GM15510 (cell line): ENCODE measurements around the gene TESMIN.

Source experiments
- POLR2A ChIP-seq: IDR thresholded peaks from 3 replicates; pipeline ENCODE4 v1.6.1; 2011; ENCODE audit warnings: borderline replicate concordance; ENCODE audit not compliant: insufficient read length; ENCODE audit errors: extremely low read depth

The TESMIN gene

DNA sequence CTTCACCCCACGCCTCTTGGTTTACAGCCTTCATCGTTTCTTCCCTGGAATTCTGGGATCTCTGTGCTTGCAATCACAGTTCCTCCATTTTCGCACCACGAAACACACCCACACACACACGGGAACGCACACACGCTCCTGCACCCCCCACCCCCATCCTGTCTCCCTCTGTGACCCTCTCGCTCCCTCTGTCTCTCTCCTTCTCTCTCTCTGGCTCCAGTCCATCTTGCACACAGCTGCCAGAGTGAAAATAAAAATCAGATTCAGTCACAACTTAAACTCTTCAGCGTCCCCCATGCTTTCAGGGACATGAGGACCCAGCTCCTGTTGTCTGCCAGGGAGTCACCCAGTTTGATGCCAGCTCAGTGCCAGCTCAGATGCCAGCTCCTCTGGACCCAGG lies 64.0 kb downstream of the TESMIN start:
- TF ChIP-seq POLR2A: no peak

DNA sequence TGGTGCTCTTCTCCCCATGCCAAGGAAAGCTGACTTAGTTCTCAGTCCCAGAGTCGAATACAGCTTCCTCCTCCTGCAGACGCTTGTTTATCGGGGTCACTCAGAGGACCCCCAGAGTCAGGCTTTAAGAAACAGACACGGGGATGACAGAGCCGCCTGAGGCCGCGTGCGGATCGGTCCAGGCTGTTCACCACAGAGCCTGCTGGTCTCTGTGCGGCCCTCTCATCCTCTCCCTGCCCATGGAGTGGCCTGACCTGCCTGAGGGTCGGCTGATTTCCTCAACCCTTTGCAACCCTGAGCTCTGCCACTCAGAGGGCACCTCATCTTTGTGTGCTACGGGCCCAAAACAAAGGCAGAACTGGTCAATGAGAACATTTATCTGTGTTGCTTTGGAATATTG lies 64.8 kb downstream of the TESMIN start:
- TF ChIP-seq POLR2A: no peak

DNA sequence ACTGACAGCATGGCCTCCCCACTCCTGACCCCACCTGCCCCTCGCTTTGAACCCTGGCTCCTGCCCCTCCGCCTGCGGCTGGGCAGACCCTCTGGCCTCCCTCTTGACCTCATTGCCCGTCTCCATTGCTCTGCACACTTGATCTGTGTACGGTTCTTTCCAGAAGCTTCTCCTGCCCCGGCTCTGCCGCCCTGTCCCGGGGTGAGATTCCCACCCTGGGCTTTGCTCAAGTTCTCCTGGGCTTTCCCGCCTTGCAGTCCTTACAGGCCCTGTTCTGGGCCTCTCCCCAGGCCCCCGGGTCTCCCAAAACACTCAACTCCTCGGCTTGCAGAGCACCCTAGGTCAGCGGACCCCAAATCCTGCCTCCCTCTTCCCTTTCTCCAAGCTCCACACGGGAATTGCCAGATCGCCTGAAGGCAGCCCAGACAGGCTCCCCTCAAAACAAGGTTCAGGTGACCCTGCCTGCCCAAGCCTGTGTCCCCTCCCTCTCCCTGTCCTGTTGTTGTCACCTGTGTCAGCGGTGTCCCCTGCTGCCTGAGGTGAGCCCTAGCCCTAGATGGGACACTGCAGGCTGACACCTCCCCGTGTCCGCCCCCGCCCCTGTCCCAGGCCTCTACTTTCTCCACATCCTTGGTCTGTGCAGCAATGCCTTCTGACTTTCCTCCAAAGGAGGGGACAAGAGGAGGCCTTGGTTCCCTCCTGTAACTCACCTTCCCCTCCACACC lies 65.5 kb downstream of the TESMIN start:
- no peak for TF ChIP-seq POLR2A

DNA sequence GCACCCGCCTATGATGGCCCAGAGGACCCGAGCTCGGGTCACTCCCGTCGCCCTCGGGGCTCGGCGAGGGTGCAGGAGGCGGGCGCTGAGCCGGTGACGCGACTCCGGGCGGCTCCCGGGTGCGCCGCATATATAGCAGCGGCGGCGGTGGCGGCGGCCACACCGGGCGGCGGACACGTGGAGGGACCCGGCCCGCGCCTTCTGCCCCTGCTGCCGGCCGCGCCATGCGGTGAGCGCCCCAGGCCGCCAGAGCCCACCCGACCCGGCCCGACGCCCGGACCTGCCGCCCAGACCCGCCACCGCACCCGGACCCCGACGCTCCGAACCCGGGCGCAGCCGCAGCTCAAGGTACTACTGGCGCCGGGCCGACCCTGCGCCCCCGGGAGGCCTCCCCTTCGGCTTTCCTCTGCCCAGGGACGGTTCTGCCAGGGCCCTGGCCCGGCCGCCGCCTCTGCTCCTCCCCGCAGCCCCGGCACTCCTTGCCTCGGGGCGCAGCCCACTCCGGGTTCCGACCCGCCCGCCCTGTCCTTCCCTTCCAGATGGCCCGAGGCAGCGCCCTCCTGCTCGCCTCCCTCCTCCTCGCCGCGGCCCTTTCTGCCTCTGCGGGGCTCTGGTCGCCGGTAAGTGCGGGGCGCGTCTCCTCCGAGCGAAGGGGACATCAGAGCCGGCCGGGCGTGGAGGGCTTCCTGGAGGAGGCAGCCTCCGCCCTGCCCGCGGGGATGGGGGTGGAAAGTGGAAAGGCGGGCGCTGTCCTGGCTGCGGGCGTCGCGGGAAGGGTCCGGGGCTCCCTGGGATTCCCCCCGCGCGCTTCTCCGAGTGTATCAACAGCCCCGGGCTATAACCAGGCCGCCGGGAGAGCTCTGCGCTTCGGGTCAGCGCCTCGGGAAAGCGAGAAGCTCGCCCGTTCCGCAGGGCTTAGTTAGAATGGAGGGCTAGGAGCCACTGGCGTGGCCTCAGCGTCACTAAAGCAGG lies 66.6 kb downstream of the TESMIN start, which contains the start of gene GAL:
GAL (plus strand) TSS at position 160 of the 972 bp plus-strand sequence; CDS start at position 540, 380 bp downstream.
- no peak for TF ChIP-seq POLR2A

DNA sequence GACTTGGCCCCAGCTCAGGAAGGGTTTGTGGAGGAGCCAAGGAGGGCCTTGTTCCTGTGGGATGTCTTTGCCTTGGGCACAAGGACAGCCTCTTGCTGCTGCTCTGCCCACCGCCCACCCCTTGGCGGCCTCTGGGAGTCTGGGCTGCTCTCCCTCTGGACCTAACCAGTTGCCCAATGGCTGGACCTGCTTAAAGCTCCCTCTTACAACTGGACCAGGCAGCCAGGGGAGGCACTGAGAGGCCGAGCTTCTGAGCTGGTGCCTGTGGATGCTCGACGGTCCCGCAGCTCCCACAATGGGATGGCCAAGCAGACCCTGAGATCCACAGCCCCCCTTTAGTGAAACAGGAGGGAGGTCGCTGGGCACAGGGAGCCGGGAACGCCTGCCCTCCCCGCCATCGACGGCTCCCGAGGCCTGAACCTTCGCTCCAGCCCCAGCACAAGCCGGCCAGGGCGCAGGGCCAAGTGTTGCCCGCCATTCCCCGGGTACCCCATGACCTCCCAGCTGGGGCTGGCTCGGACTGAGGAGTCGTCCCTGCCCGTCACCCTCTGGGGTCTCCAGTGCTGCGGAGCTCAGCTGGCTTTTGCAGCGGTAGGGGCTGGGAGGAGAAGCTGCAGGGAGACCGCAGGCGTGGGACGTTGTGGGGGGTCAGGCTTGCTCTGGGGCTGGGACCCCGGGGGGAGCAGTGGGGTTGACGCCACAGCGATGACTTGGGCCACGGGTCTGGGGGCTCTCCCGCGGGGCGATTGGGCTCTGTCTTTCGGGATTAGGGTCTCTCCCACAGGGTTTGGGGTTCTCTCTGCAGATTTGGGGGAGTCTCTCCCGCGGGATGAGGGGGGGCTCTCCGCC lies 67.6 kb downstream of the TESMIN start:
- no peak for TF ChIP-seq POLR2A

DNA sequence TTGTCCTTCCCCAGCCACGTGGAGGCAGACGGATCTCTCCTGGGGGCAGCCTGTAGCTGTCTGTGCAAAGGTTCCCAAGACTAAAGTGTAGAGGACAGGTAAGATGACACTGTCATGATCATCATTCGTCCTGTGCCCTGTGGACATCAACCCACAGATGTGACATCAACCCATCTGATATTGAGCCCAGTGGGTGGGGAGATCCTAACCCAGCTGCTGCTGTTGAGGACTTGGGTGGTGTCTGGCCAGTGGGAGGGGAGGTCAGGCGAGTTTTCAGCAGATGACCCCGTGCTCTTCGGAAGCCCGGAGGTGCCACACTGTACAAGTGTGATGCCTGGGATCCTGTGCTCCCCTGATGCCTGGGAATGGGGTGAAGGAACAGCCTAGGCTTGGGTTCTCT lies 68.2 kb downstream of the TESMIN start:
- no peak for TF ChIP-seq POLR2A

DNA sequence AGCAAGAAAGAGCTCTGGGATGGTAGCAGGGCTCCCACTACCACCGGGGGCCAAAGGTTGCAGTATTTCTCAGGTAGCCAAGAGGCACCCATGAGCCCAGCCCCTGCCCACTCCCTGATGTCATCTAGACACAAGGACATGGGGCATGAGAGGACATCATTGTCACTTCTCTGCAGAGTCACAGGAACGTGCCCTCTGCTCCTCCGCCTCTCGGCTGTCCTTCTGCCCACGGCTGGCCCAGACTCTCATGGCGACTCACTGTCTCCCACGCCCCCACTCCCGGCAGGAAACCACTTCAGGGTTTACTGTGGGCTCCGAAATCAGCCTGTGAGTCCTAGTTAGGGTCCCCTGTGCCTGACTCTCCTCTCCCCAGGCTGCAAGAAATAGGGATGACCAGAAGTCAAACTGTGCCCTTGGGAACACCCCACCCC lies 68.8 kb downstream of the TESMIN start:
- TF ChIP-seq POLR2A: no peak

DNA sequence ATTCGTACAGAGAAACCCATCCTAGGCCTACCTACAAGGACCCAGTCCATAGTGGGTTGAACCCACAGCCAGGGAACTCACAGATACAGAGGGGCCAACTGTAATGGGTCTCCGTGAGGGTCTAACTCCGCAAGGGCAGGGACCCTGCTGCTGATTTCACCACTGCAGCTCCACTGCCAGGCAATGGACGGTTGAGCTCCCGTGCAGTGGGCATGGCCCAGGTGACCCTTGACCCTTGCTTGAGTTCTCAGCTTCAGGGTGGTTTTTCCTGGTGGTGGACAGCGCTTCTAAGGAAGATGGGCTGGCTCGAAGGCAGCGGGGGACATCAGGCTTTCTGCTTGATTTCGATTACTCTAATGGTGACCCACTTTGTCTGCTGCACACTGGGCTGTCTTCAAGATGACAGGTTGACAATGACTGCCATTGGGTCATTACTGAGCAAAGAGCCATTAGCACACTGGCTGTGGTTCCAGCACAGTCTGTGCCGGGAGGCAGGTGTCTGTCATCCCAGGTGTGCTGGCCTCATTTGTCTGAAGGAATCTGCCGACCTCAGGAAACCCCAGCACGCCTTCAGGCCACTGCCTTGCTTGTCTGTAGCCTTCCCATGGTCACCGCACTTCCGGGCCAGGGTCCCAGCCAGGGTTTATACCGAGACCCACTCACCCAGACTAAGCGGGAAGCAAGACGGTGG lies 70.6 kb downstream of the TESMIN start:
- no peak for TF ChIP-seq POLR2A

DNA sequence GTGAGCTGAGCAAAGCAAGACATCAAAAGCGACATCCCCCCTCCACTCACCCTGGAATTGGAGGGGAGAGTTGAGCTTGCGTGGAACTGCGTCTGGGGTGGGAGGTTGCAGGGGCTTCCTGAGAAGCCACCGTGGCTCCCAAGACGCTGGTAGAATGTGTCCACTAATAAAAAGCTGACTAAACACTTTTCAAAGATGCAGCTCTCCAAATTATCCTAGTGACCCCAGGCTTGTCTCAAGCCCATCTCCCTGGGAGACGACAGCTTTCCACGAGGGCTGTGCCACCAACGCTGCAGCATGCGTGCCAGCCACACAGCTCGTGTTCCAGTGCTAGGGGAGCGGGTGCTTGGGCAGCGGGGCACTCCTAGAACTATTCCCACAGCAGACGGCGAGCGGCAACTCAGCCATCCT lies 73.3 kb downstream of the TESMIN start:
- no peak for TF ChIP-seq POLR2A

DNA sequence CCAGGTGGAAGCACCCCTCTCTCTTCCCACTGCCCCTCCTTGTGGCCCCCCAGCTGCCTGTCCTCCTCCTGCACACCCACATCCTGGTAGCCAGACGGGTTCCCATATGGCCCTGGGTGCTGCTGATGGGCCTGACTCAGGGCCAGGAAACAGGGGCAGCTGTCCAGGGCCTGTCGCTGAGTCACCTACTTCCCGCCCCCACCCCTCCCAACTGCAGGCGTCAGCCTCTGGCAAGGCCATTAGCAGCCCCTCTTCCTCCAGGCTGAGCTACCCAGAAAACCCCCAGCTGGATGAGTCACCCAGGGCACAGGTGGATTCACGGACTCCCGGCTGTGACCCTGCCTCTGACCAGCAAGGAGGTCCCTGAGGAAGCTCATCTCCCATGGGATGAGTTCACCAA lies 73.9 kb downstream of the TESMIN start:
- no peak for TF ChIP-seq POLR2A

DNA sequence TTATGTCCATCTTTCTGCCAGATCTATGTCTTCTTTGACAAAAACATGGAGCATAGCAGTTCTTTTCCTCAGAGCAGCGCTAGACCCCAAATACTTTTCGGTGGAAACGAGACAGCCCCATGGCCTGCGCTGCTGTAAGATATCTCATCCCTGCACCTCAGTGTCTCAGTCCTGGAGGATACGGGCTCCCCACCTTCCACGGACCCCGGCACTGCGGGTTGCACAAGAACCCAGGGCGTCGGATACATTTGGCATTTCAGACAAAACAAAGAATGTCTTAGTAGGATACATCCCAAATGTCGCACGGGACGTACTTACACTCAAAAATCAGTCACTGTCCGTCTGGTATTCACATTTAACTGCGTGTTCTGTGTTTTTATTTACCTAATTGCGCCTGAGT lies 76.9 kb downstream of the TESMIN start:
- TF ChIP-seq POLR2A: no peak

DNA sequence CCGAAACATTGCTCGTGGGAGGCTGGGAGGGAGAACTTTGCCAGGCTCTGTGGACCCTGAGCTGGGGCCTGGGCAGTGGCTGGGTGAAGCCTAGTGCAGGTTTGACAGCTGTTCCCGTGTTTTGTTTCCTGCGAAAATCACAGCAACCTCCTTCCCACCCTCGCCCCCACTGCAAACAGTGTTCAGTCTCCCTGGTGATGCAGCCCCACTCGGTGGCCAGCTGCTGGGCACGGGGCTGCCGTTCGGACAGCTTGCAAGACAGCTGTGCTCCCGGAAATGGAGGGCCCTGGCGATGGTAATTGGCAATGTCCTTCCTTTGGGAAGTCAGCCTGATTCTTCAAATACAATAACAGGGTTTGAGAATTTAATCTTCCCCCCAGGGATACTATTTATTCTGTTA lies 77.3 kb downstream of the TESMIN start:
- no peak for TF ChIP-seq POLR2A

DNA sequence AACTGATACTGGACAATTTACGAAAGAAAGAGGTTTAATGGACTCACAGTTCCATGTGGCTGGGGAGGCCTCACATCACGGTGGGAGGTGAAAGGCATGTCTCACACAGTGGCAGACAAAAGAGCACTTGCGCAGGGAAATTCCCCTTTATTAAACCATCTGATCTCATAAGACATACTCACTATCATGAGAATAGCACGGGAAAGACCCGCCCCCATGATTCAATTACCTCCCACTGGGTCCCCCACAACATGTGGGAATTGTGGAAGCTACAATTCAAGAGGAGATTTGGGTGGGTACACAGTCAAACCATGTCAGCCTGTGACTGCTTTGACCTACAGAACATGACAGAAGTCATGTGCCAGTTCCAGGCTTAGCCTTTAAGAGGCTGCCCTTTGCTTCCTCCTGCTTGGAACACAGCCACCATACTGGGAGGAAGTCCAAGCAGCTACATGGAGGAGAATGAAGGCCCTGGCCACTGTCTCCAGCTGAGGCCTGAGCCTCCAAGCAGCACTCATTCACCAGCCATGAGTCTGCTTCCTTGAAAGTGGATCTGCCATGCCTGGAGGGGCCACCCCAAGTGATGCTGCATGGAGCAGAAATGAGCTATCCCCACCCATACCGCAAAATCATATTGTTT lies 77.9 kb downstream of the TESMIN start:
- no peak for TF ChIP-seq POLR2A
